Epithelial cell of esophagus (primary cell): Measurements from ENCODE around the gene STING1.
"Not testable (repeated sequence)": the region's sequence is repeated elsewhere in the genome, so short reads cannot be mapped to it uniquely, and the experiment has no call there.

Experiments used
- DNase-seq: peaks from one replicate; pipeline ENCODE4 v3.0.0; 2010; ENCODE audit warnings: low read depth
- H3K4me3 ChIP-seq: 2 replicates; pipeline ENCODE4 v1.5.1; 2011; ENCODE audit warnings: mild to moderate bottlenecking, low read length, control low read depth
- TF ChIP-seq, protein P1 (sequence below): IDR thresholded peaks from 2 replicates; pipeline ENCODE4 v1.5.1; 2011; ENCODE audit warnings: low read depth, mild to moderate bottlenecking, low read length, control low read depth, inconsistent platforms; ENCODE audit not compliant: insufficient read depth; ENCODE audit errors: missing control alignments

STING1 gene

DNA sequence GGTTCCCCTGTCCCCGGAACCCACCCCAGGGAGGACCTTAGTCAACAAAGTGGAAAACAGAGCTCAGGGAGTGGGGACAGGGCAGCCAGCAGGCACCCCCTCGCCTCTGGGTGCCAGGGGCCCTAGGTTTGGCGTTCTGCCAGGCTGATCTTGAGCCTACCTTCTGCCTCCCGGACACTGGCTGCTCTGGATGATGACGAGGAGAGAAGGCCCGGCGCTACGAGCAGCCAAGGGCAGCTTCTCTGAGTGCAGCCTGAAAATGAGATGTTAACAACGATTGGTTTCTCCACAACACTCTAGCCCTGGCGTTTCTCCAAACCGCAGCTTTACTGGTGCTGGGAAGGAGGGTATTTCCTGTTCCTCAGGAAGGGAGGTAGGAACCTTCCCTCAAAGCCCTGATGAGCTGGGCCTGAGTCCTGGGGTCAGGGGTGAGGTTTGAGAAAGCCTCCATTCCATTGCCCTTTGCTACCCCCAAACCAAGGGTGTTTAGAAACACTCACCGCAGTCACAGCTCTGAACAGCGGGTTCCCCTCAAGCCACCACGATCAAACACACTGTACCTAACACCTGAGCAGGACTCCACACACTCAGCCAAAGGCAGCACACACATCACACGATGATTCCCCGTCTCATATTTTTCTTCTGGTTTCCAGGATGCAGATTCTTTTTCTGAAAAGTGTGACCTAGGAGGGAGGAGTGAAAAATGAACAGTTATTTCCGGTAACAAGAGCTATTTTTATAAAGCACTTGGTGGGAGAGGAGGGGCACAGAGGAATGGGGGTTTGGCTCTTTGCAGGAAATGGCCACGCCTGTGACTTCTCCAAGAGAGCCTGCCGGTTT is at the start of gene STING1:
Gene STING1, minus strand, starts transcription at position 709 of the 840 bp plus-strand sequence. CDS start 1,054 bp downstream, outside the sequence.
- DNase-seq = peak; percentile 95
- TF ChIP-seq, protein P1, sequence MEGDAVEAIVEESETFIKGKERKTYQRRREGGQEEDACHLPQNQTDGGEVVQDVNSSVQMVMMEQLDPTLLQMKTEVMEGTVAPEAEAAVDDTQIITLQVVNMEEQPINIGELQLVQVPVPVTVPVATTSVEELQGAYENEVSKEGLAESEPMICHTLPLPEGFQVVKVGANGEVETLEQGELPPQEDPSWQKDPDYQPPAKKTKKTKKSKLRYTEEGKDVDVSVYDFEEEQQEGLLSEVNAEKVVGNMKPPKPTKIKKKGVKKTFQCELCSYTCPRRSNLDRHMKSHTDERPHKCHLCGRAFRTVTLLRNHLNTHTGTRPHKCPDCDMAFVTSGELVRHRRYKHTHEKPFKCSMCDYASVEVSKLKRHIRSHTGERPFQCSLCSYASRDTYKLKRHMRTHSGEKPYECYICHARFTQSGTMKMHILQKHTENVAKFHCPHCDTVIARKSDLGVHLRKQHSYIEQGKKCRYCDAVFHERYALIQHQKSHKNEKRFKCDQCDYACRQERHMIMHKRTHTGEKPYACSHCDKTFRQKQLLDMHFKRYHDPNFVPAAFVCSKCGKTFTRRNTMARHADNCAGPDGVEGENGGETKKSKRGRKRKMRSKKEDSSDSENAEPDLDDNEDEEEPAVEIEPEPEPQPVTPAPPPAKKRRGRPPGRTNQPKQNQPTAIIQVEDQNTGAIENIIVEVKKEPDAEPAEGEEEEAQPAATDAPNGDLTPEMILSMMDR = no peak
- peak within 1 kb of the TSS; percentile 33 for H3K4me3 ChIP-seq

DNA sequence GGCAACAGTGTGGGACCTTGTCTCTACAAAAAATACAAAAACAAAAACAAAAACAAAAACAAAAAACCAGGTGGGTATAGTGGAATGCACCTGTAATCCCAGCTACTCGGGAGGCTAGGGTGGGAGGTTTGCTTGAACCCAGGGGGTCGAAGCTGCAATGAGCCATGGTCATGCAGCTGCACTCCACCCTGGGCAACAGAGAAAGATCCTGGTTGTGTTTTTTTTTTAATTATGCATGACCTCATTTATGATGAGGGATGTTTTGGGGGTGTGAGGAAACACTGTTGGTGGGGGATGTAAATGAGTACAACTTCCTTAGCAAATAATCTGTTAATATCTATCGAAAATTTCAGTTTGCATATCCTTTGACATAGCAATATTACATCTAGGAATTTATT is 49.2 kb upstream of the STING1 start:
- DNase-seq = no peak

DNA sequence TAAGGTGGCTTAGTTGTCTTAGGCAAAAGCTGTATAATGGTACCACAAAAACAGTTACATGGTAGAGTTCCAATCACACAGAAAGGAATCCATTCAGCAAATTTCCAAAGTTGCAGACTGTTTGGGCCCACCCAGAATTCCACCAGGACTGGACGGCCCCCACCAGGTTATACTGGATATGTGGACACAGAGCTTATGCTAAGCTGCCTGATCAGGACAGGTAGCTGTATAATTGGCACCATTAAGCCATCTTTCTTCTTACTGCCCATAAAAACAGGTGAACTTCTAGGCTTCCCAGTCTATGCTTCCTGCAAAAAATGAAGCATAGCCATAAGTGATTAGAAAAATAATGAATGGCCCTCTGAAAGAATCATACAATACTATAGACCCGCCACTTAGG is 47.5 kb upstream of the STING1 start:
- H3K4me3 ChIP-seq, DNase-seq: not testable (repeated sequence)

More for the DNA sequence above, 49.2 kb upstream of the STING1 start:
- TF ChIP-seq, protein P1 = no peak
- H3K4me3 ChIP-seq = no peak overlapping the region

DNA sequence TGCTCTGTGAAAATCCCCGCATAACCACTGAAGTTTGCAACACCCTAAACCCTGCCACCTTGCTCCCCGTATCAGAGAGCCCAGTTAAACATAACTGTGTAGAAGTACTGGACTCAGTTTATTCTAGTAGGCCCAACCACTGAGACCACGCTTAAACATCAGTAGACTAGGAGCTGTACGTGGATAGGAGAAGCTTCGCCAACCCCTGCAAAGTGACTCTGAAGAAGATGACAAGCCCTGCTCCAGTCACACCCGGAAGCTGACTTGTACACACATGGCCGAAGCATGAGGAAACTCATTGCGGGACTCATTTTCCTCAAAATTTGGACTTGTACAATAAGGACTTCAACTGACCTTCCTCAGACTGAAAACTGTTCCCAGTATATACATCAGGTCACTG is 46.1 kb upstream of the STING1 start:
- DNase-seq, H3K4me3 ChIP-seq: not testable (repeated sequence)

DNA sequence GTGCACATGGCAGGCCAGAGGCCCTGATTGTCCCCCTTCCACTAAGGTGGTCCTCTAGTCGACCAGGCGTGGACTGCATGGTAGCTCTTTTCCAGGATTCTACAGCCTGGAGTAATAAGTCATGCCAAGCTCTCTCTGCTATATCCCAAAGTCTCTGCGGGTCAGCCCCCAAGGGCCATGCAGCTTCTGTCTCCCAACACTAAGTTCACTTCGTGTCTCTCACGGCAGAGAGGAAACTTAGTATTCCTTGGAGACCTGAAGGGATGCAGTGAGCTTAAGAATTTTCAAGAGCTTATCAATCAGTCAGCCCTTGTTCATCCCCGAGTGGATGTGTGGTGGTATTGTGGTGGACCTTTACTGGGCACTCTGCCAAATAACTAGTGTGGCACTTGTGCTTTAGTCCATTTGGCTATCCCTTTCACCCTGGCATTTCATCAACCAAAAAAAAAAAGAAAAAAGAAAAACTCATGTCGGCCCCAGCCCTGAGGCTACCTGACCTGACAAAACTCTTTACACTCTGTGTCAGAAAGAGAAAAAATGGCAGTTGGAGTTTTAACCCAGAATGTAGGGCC is 45.4 kb upstream of the STING1 start:
- not testable (repeated sequence) for H3K4me3 ChIP-seq, DNase-seq

DNA sequence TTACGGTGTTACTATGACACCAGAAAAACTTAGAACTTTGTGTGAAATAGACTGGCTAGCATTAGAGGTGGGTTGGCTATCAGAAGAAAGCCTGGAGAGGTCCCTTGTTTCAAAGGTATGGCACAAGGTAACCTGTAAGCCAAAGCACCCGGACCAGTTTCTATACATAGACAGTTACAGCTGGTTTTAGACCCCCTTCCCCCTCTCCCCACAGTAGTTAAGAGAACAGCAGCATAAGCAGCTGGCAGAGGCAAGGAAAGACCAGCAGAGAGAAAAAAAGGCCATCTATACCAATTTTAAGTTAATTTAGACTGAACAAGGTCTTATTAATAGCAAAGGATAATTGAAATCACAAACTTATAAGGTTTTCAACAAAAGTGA is 44.5 kb upstream of the STING1 start:
- DNase-seq, H3K4me3 ChIP-seq: not testable (repeated sequence)

DNA sequence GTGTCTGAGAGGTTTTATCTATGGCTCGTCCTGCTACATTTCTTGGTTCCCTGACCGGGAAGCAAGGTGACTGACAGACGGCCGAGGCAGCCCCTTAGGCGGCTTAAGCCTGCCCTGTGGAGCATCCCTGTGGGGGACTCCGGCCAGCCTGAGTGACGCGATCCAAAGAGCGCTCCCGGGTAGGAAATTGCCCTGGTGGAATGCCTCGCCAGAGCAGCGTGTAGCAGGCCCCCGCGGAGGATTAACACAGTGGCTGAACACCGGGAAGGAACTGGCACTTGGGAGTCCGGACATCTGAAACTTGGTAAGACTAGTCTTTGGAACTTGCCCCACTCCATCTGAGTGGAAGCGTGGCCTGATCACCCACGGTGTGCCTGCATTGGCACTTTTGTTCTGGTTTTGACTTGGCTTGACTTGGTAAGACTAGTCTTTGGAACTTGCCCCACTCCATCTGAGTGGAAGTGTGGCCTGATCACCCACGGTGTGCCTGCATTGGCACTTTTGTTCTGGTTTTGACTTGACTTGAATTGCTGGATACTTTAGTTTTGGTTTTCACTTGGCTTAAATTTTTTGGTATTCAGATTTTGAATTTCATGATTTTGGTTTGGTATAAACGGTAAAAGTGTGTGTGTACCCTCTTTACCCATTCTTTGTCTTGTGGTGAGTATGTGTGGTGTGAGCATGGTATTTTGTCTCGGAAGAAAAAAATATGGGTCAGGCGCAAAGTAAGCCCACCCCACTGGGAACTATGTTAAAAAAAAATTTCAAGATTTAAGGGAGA is 43.9 kb upstream of the STING1 start:
- not testable (repeated sequence) for DNase-seq, H3K4me3 ChIP-seq

DNA sequence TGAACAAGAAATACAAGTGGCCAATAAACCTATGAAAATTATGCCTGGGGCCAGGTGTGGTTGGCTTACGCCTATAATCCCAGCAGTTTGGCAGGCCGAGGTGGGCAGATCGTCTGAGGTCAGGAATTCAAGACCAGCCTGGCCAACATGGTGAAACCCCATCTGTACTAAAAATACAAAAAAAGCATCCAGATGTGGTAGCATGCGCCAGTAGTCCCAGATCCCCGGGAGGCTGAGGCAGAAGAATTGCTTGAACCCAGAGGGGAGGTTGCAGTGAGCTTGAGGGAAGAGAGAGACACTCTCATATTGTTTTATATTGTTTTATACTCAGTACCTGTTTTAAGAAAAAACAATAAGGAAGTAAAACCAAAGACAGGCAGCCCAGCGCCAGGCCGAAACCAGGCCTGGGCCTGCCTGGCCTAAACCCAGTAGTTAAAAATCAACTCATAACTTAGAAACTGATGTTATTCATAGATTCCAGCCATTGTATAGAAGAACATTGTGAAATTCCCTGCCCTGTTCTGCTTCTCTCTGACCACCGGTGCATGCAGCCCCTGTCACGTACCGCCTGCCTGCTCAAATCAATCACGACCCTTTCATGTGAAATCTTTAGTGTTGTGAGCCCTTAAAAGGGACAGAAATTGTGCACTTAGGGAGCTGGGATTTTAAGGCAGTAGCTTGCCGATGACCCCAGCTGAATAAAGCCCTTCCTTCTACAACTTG is 43.2 kb upstream of the STING1 start:
- not testable (repeated sequence) for H3K4me3 ChIP-seq, DNase-seq

DNA sequence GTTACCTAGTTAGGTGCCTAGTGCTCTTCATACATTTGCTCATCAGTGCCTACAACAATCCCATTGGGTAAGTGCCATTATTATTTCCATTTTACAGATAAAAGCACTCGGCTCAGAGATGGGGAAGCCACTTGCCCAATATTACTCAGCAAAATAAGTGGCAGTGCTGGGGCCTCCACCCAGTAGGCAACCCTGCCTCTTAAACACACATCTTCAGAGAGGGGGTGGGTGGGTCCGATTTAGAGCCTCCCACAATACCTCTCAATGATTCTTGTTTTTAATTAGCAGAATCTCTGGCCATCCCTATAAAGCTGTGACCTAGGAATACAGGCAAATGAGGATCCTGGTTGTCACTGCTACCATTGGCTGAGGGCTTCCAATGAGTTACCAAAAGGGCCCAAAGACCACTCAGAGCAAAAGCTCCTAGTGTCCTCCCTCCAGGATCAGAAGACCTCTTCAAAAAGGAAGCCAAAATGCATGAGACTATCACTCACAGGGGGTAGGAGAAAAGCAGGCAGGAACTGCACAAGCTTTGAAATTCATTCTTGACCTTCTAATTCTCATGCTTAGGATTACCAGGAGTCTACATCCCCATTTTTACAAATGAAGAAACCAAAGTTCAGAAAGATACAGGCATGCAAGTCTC is 42.5 kb upstream of the STING1 start:
- TF ChIP-seq, protein P1 = no peak

More for the DNA sequence above, 42.5 kb upstream of the STING1 start:
- DNase-seq = no peak
- H3K4me3 ChIP-seq = no peak overlapping the region
